NCI-H1930 (cell line): ENCODE measurements around the gene LPP.
"Not testable (repeated sequence)": the region's sequence is repeated elsewhere in the genome, so short reads cannot be mapped to it uniquely, and the experiment has no call there.

Source experiments
- DNase-seq, 2 experiments: peaks; one replicate each; lab custom pipeline; 2025; lab: John Stamatoyannopoulos, UW

The LPP gene

GRCh38 chr3:188397766-188398705 is 244.1 kb downstream of the LPP start:
- DNase-seq = no peak

- no peak for DNase-seq
These were observed 246.7 kb downstream of the LPP start for GRCh38 chr3:188400494-188401243.

GRCh38 chr3:188401244-188401993 is 247.5 kb downstream of the LPP start:
- no peak for DNase-seq

- DNase-seq = no peak
These were observed 248.3 kb downstream of the LPP start for GRCh38 chr3:188402229-188402628.

DNA sequence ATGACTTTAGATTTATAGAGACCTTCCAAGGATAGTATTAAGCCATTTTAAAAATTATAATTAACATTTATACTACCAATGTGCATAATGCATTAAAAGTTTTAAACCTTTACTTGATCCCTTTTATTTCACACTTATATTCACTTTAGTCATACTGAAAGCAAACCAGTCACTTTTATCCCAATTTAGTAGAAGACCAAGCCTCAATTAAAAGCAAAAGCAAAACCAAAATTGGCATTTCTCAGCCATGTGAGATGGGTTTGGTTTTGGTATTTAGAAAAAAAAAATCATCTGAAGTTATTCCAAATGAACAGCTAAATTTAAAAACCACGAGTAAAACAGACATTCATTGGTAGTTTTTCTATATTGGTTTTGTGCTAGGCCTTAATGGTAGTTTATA is 249.4 kb downstream of the LPP start:
- no peak for DNase-seq

- DNase-seq = no peak
These were observed 250.2 kb downstream of the LPP start for GRCh38 chr3:188404124-188404523.

GRCh38 chr3:188404701-188405100 is 250.7 kb downstream of the LPP start:
- DNase-seq = no peak

DNA sequence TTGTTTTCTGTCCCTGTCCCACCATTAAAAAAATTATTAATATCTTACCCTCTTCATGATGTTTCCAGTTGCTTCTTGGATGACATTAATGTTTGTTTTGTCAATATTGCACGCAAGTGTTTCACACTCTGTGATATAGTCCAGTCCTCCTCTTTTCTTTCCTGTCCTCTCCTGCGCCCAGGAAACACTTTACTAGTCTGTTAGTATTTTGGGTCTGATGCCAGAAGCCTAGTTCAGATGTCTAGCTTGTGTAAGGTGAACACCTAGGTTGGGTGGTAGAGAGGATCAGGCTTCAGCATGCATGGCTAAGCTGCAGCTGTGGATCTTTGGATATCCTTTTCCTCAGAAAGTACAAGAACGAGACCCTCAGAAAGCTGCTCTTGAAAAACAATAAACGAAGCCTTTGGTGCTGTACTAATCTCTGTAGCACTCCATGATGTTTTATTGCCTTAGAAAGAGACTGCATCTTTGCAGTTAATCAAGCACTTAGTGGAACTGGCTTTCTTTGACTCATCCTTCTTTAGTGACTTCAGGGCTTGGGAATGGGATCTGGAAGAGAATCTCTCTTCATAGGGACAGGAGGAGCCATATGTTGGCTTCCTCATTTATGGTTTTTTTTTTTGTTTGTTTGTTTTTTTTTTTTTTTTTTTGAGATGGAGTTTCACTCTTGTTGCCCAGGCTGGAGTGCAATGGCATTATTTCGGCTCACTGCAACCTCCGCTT is 253.4 kb downstream of the LPP start:
- no peak for DNase-seq

DNA sequence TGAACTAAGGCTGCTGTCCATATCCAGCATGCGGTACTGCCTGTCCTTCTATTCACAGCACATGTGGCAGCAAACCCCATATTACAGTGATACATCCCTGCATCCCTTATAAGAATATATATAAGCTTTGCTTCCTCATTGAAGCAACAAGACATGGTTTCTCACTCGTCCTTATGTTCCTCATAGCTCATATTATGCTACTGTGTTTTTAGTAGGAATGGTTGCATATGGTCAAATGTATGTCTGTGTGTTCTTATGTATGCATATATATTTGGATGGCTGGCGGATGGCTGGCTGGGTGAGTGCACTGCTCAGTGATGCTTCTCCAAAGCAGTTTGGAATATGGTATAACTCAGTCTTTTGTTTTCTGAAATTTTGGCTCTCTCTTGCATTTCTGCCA is 254.9 kb downstream of the LPP start:
- no peak for DNase-seq

- DNase-seq = no peak
These were observed 257.8 kb downstream of the LPP start for GRCh38 chr3:188411750-188412149.

DNA sequence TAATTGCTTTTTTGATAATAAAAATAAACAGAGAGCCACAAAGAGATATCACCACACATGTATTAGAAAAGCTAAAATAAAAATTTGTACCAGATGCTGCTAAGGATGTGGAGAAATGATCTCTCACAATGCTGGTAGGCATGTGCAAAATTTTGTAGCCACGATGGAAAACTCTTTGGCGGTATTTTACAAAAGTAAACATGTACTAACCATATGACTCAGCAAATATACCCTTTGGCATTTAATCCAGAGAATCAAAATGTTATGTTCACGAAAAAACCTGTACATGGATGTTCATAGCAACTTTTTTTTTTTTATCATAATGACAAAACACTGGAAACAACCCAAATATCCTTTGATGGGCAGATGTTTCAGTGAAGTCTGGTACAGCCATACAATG is 261.2 kb downstream of the LPP start:
- no peak for DNase-seq

- no peak for DNase-seq
These were observed 262.1 kb downstream of the LPP start for GRCh38 chr3:188416041-188416440.

DNA sequence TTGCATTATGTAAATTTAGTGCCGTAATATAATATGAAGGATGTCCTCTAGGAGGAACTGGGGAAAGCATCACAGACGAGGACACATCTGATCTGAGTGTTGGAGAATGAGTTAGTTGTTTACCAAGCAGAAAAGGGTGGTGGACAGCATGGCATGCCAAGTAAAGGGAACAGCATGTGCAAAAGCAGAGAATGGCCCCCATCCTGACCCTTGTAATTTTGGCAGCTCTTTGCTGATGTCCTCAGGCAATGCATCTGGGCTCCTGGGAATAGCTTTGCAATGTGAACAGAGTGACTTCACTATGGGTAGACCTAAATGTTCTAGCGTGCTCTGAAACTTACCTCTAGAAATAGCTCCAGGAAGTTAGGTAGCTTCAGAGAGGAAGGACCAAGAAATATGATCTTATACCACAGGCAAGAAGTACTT is 263.3 kb downstream of the LPP start:
- no peak for DNase-seq

- DNase-seq = no peak
These were observed 263.8 kb downstream of the LPP start for GRCh38 chr3:188417766-188418165.

DNA sequence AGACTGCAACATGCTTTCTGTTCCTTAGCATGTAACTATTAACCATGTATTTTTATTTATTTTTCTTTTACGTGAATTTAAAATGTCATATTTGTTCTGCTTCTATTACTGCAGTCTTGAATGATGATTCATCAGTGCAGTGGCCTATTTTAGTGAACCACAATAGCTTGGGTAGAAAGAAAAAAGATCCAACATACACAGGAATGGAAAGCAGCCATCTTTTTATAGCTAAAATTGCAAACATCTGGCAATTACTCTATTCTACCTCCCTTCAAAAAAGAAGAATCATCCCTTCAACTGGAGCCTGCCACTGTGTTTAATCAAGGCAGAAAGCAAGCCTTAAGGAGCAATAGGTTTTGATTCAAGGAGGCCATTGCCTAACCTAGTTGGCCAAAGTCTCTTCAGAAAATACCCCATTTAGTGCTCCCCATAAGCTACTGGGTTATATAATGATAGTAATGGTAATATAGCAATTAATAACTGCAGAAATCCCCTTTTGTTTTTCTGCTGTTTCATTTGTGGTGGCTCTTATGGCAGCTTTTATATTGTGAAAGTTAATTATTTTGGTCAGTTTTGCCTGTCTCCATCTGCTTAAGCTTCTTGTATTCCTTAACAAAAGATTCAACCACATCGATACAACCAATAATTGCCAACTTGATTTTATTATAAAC is 267.3 kb downstream of the LPP start:
- no peak for DNase-seq

DNA sequence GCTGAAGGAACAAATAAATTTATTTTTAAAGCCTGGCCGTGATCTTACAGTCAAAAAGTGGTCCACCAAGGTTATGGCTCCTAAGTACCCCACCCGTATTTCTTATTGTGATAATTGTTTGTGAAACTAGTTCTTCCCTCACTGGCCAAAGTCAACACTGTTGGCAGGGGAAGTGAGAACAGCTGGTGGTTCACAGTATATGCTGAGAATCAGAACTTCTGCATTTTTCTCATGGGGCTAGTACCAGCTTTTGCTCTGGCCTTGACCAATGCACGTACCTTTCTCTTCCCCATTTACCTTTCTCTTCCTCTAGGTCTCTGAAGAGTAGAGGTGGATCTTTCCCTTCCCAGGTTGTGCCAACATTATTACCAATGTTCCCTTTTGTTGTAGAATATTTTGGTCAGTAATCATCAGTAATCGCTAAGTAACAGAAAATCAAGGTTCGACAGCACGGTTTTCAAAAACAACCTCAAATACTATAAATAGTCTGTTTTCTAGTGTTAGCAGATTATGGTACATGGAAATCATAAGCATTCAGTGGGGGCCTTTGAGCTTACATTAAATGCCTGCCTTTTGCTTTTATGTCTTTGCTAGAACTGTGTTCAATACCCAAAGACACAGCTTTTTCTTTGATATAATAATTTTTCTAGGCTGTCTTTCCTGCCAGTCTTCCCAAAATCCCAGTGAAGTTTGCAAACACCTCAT is 268.0 kb downstream of the LPP start:
- no peak for DNase-seq

- DNase-seq = not testable (repeated sequence)
These were observed 274.0 kb downstream of the LPP start for GRCh38 chr3:188427981-188428380.

DNA sequence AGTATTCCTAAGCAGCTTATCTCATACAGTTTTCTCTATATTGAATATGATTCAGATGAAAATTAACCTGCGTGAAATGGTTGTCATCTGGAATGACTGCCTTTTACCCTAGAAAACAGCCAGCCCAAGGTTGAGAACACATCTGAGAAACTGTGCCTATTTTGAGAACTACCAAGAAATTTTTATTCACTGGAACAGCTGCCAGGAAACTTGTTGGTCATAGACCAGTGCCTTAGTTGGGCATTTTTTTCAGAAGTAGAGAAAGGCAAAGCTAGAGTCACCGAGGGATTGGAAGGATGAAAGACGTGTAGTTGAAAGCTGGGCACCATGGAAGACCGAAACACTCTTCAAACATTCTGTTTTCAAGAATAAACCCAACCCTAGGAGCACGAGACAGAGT is 277.1 kb downstream of the LPP start:
- DNase-seq = no peak

GRCh38 chr3:188431553-188431952 is 277.6 kb downstream of the LPP start:
- no peak for DNase-seq

- DNase-seq = no peak
These were observed 279.0 kb downstream of the LPP start for GRCh38 chr3:188432802-188433520.
